ENCODE data around the gene CASP14.

GRCh38 chr19:15028490-15028889 lies 20.8 kb upstream of the CASP14 start:
- TF ChIP-seq, protein P1, sequence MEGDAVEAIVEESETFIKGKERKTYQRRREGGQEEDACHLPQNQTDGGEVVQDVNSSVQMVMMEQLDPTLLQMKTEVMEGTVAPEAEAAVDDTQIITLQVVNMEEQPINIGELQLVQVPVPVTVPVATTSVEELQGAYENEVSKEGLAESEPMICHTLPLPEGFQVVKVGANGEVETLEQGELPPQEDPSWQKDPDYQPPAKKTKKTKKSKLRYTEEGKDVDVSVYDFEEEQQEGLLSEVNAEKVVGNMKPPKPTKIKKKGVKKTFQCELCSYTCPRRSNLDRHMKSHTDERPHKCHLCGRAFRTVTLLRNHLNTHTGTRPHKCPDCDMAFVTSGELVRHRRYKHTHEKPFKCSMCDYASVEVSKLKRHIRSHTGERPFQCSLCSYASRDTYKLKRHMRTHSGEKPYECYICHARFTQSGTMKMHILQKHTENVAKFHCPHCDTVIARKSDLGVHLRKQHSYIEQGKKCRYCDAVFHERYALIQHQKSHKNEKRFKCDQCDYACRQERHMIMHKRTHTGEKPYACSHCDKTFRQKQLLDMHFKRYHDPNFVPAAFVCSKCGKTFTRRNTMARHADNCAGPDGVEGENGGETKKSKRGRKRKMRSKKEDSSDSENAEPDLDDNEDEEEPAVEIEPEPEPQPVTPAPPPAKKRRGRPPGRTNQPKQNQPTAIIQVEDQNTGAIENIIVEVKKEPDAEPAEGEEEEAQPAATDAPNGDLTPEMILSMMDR (IDR thresholded peaks at IDR 0.05; ENCODE audit: low read length), result no peak
- no peak for TF ChIP-seq EZH2phosphoT487 (IDR thresholded peaks at IDR 0.05; ENCODE audit: low read length)

Data from MM.1S (cell line).